GM21825 (cell line): ENCODE data around the gene NAP1L3.

Experiments
- ATAC-seq: cut with Tn5 transposase; IDR thresholded peaks from one replicate; pipeline ENCODE4 v1.9.1; 2021; ENCODE audit warnings: mild to moderate bottlenecking, moderate library complexity; ENCODE audit not compliant: unreplicated experiment

NAP1L3 gene, protein sequence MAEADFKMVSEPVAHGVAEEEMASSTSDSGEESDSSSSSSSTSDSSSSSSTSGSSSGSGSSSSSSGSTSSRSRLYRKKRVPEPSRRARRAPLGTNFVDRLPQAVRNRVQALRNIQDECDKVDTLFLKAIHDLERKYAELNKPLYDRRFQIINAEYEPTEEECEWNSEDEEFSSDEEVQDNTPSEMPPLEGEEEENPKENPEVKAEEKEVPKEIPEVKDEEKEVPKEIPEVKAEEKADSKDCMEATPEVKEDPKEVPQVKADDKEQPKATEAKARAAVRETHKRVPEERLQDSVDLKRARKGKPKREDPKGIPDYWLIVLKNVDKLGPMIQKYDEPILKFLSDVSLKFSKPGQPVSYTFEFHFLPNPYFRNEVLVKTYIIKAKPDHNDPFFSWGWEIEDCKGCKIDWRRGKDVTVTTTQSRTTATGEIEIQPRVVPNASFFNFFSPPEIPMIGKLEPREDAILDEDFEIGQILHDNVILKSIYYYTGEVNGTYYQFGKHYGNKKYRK

GRCh38 chrX:93673056-93673868 lies at the start of gene NAP1L3:
TSS of gene NAP1L3 (minus strand) at chrX:93673578. CDS start at chrX:93673304, 274 bp downstream.
- peak; percentile 50 for ATAC-seq

GRCh38 chrX:93711076-93711475 lies 37.7 kb upstream of the NAP1L3 start:
- ATAC-seq, result no peak

DNA sequence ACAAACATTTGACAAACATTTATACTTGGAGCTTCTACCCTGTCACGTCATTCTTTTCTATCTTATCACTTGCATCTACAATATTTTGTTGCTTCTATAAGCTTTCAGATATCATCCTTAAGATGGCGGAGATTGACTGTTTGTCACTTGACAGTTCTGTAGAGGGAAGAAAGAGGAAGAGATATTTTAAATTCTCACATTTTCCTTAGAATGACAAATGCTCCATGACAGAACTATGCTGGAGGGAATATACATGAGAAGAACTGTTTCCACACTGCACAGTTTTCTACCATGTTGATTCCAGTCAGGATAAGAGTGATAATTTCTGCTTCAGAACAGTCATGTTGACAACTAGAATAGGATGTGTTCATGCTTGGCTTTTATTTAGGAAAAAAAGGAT lies 30.3 kb upstream of the NAP1L3 start:
- no peak for ATAC-seq

GRCh38 chrX:93695981-93696380 lies 22.6 kb upstream of the NAP1L3 start:
- no peak for ATAC-seq

DNA sequence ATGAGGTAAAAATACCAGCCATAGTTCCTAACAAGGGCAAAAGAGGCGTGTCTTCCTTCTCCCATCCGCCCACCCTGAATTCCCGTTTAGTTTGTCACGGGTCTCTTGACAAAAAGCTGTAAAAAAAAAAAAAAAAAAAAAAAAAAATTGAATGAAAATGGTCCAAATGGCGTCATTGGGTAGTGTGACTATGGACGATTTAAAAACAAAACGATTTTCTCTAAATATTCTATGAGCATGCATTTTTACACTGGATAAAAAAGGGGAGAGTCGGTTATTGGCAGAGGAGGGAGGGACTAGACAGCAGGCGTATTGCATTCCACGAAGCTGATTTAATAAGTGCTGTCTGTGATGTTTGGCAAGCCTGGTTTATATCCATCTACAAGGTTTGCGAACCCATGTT lies 492 bp upstream of the NAP1L3 start, which contains the start of gene FAM133A:
FAM133A (plus strand) TSS at position 338 of the 403 bp plus-strand sequence. CDS start 35,214 bp downstream, outside the sequence.
- ATAC-seq, result no peak

DNA sequence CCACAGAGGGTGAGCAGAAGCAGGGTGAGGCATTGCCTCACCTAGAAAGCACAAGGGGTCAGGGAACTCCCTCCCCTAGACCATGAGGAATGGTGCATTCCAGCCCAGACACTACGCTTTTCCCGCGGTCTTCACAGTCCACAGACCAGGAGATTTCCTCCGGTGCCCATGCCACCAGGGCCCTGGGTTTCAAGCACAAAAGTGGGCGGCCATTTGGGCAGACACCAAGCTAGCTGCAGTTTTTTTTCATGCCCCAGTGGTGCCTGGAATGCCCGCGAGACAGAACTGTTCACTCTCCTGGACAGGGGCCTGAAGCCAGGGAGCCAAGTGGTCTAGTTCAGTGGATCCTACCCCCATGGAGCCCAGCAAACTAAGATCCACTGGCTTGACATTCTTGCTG lies 12.8 kb downstream of the NAP1L3 start:
- ATAC-seq, result no peak

GRCh38 chrX:93649381-93649780 lies 24.0 kb downstream of the NAP1L3 start:
- ATAC-seq, result no peak

DNA sequence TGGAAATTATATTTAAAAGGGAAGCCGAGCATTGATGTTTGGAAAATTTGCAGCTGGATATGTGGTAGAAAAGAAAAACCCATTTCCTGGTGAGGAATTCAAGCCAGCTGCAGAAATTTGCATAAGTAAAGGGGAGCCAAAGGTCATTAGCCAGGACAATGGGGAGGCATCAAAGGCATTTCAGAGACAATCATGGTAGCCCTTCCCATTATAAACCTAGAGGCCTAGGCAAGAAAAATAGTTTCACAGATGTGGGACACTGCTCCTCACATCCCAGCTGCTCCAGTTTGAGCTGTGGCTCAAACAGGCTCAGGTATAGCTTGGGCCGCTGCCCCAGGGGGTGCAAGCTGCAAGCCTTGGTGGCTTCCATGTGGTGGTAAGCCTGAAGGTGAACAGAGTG lies 35.8 kb downstream of the NAP1L3 start:
- no peak for ATAC-seq
